Caco-2 (cell line): ENCODE data around the gene DRGX. TPM values are rescaled to one million over a fixed set of nuclear protein-coding genes. Genes with fewer than 3 reads are reported as not detected.

Experiments used
- BruUV-seq: library from RNA; stranded (reverse); fragments of 400-500 nt; replicated peaks from 2 replicates; lab custom pipeline; 2021; lab: Mats Ljungman, UMichigan
- CTCF ChIA-PET: fragments of 300-600 bp; sonication (Branson Sonifier 250); formaldehyde crosslinking; loops from one replicate; lab custom pipeline; 2022; ENCODE audit warnings: antibody characterized with exemption; lab: Charles Lee
- POLR2A ChIA-PET: fragments of 300-600 bp; sonication (Branson Sonifier 250); formaldehyde crosslinking; loops from one replicate; lab custom pipeline; 2022; ENCODE audit warnings: antibody characterized with exemption; lab: Charles Lee
- DNase-seq, 2 experiments: peaks; one replicate each; pipeline versions ENCODE4 v3.0.0 to v3.0.0-alpha.2; 2020 to 2022
- H3K27me3 ChIP-seq: replicated peaks from 2 replicates; pipeline ENCODE4 v1.6.0; 2011; ENCODE audit warnings: low read length; ENCODE audit not compliant: control insufficient read depth, insufficient read depth
- H3K36me3 ChIP-seq: 2 replicates; pipeline ENCODE4 v1.5.1; 2011; ENCODE audit warnings: low read length; ENCODE audit not compliant: control insufficient read depth, insufficient read depth
- H3K4me1 ChIP-seq: fragments of 250-450 bp; sonication (Bioruptor Pico); 2 replicates; pipeline ENCODE4 v1.5.1; 2020; ENCODE audit warnings: mild to moderate bottlenecking
- H3K4me3 ChIP-seq: 2 replicates; pipeline ENCODE4 v1.5.1; 2011; ENCODE audit warnings: low read depth, mild to moderate bottlenecking, control low read depth, low read length
- H3K9me3 ChIP-seq: fragments of 250-450 bp; sonication (Bioruptor Pico); 2 replicates; pipeline ENCODE4 v1.5.1; 2020; ENCODE audit warnings: mild to moderate bottlenecking, moderate library complexity
- H3K27ac Mint-ChIP-seq: one replicate; pipeline ENCODE4 v1.8.0; 2022; ENCODE audit warnings: mixed read lengths; ENCODE audit not compliant: unreplicated experiment
- H3K27me3 Mint-ChIP-seq: one replicate; pipeline ENCODE4 v1.8.0; 2022; ENCODE audit warnings: mixed read lengths; ENCODE audit not compliant: insufficient read depth, unreplicated experiment
- H3K36me3 Mint-ChIP-seq: one replicate; pipeline ENCODE4 v1.8.0; 2022; ENCODE audit warnings: mild to moderate bottlenecking, mixed read lengths; ENCODE audit not compliant: insufficient read depth, unreplicated experiment
- H3K4me1 Mint-ChIP-seq: one replicate; pipeline ENCODE4 v1.8.0; 2022; ENCODE audit warnings: low read depth, mixed read lengths; ENCODE audit not compliant: unreplicated experiment
- H3K4me3 Mint-ChIP-seq: one replicate; pipeline ENCODE4 v1.8.0; 2022; ENCODE audit warnings: mild to moderate bottlenecking, moderate library complexity, mixed read lengths; ENCODE audit not compliant: unreplicated experiment
- H3K9me3 Mint-ChIP-seq: one replicate; pipeline ENCODE4 v1.8.0; 2022; ENCODE audit warnings: mixed read lengths; ENCODE audit not compliant: unreplicated experiment
- CTCF ChIP-seq, 2 experiments: fragments of 200-600 bp in 1 of 2; IDR thresholded peaks; 1 replicate in 1 of 2; 2 replicates in 1 of 2; pipeline versions ENCODE4 v1.5.1 to v1.8.0; 2011 to 2022; ENCODE audit warnings: antibody characterized with exemption in 1 of 2, control low read depth in 1 of 2, inconsistent platforms in 1 of 2, low read depth in 1 of 2, low read length in 1 of 2, mild to moderate bottlenecking in 1 of 2, moderate library complexity in 1 of 2; ENCODE audit not compliant: insufficient read depth in 1 of 2, severe bottlenecking in 1 of 2, unreplicated experiment in 1 of 2
- intact Hi-C: fragments of 100-400 bp; cut with micrococcal nuclease; formaldehyde crosslinking; loops from one replicate; pipeline ENCODE4 v1.10.0; 2022; ENCODE audit not compliant: unreplicated experiment
- total RNA-seq: library from RNA; stranded (reverse); gene quantifications from 2 replicates; pipeline ENCODE4 v1.2.3, GENCODE V29; 2022

Gene DRGX
- total RNA-seq, 1 experiment from 2014 or later, result not detected

GRCh38 chr10:49400365-49400764 lies 4.5 kb upstream of the DRGX start:
- intact Hi-C loops, result no loop called here
- Mint-ChIP-seq H3K36me3 (no peaks in the 10 kb centered on the region), H3K4me1 (no peaks in the 10 kb centered on the region), H3K27ac (no peak overlapping the region), H3K27me3 (peaks cover 45% of the 10 kb centered on the region), H3K4me3 (no peak overlapping the region), H3K9me3 (no peaks in the 10 kb centered on the region)
- Histone ChIP-seq H3K4me3 (no peak overlapping the region), H3K27me3 (peaks cover 2% of the 10 kb centered on the region), H3K36me3 (no peaks in the 10 kb centered on the region), H3K9me3 (0 out of 2 replicates have a peak, but pooled peaks cover 5% of the 10 kb centered on the region), H3K4me1 (peaks cover 7% of the 10 kb centered on the region; the same call in 1 of the 2 replicates)
- no TSS peak for BruUV-seq
- ChIA-PET POLR2A (no interaction called here), CTCF (interaction anchor here (0.7 to 3.5 kb wide), 3 partner anchors 7 to 119 kb away, joined by 3 to 16 read pairs (median 7); no protein-coding TSS in a partner anchor)
- no peak for TF ChIP-seq CTCF (IDR thresholded peaks at IDR 0.05; ENCODE audit: insufficient read depth in 1 of 2, low read depth in 1 of 2, low read length in 1 of 2, severe bottlenecking in 1 of 2, unreplicated experiment in 1 of 2)
- DNase-seq, result no peak

GRCh38 chr10:49398986-49399385 lies 3.1 kb upstream of the DRGX start:
- peak overlapping the region; percentile 60 for H3K4me3 Mint-ChIP-seq
- intact Hi-C loops, result no loop called here
- BruUV-seq, result no TSS peak
- peaks cover 51% of the 10 kb centered on the region for H3K27me3 Mint-ChIP-seq
- ChIA-PET POLR2A (no interaction called here), CTCF (interaction anchor here (0.7 to 3.5 kb wide), 2 partner anchors 9 to 1339 kb away, joined by 4 to 16 read pairs; no protein-coding TSS in a partner anchor)
- H3K4me3 ChIP-seq, result no peak overlapping the region
- H3K27me3 ChIP-seq, result peaks cover 4% of the 10 kb centered on the region
- no peaks in the 10 kb centered on the region for H3K36me3 Mint-ChIP-seq
- H3K9me3 Mint-ChIP-seq, result no peaks in the 10 kb centered on the region
- DNase-seq, result no peak
- H3K36me3 ChIP-seq, result no peaks in the 10 kb centered on the region
- H3K4me1 ChIP-seq, result peaks cover 10% of the 10 kb centered on the region; the same call in 1 of the 2 replicates
- no peak for TF ChIP-seq CTCF (IDR thresholded peaks at IDR 0.05; ENCODE audit: insufficient read depth in 1 of 2, low read depth in 1 of 2, low read length in 1 of 2, severe bottlenecking in 1 of 2, unreplicated experiment in 1 of 2)
- no peak overlapping the region for H3K27ac Mint-ChIP-seq
- H3K9me3 ChIP-seq, result 0 out of 2 replicates have a peak, but pooled peaks cover 5% of the 10 kb centered on the region
- no peaks in the 10 kb centered on the region for H3K4me1 Mint-ChIP-seq

- Histone ChIP-seq H3K9me3 (0 out of 2 replicates have a peak, but pooled peaks cover 5% of the 10 kb centered on the region), H3K36me3 (no peaks in the 10 kb centered on the region), H3K4me1 (peaks cover 10% of the 10 kb centered on the region; the same call in 1 of the 2 replicates), H3K4me3 (no peak overlapping the region), H3K27me3 (peaks cover 7% of the 10 kb centered on the region)
- H3K4me1 Mint-ChIP-seq, result no peaks in the 10 kb centered on the region
- no TSS peak for BruUV-seq
- H3K4me3 Mint-ChIP-seq, result peak overlapping the region; percentile 60
- H3K27ac Mint-ChIP-seq, result no peak overlapping the region
- ChIA-PET CTCF (interaction anchor here (3.5 kb wide), 1 partner anchor 9 kb away, joined by 16 read pairs; no protein-coding TSS in a partner anchor), POLR2A (no interaction called here)
- intact Hi-C loops, result no loop called here
- H3K36me3 Mint-ChIP-seq, result no peaks in the 10 kb centered on the region
- DNase-seq, result peak in 1 of 2 experiments; percentile 72
- no peak for TF ChIP-seq CTCF (IDR thresholded peaks at IDR 0.05; ENCODE audit: insufficient read depth in 1 of 2, low read depth in 1 of 2, low read length in 1 of 2, severe bottlenecking in 1 of 2, unreplicated experiment in 1 of 2)
- H3K27me3 Mint-ChIP-seq, result peaks cover 49% of the 10 kb centered on the region
- no peaks in the 10 kb centered on the region for H3K9me3 Mint-ChIP-seq
Measured at GRCh38 chr10:49398000-49398861, 2.3 kb upstream of the DRGX start.
